Stomach (tissue), 4 donors: ENCODE measurements around the gene ZNF600.
"Not testable (repeated sequence)": the region's sequence is repeated elsewhere in the genome, so short reads cannot be mapped to it uniquely, and the experiment has no call there.

Experiments
- CTCF ChIP-seq, 7 experiments: fragments of 450-650 bp in 4 of 7; fragments of 200-600 bp in 3 of 7; sonication (generic) in 3 of 7; IDR thresholded peaks; one replicate each; pipeline ENCODE4 v1.5.1; 2016 to 2019; ENCODE audit warnings: antibody characterized with exemption in 7 of 7, control low read depth in 2 of 7, mild to moderate bottlenecking in 1 of 7
- POLR2AphosphoS5 ChIP-seq, 3 donors: sonication (generic); formaldehyde crosslinking; IDR thresholded peaks; one replicate each; pipeline ENCODE4 v1.6.1; 2016; ENCODE audit warnings: antibody characterized with exemption in 3 of 3

DNA sequence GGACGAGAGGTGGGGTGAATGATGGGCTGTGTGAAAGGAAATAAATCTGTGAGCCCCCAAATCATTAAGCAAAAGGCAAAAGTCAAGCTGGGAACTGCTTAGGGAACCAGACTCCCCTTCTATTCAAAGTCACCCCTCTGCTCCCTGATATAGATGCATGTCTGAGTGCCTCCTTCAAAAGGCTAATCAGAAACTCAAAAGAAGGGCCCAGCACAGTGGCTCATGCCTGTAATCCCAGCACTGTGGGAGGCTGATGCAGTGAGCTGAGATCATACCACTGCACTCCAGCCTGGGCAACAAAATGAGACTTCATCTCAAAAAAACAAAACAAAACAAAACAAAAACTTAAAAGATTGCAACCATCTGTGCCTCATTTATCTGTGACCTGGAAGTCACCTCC lies 47.7 kb upstream of the ZNF600 start:
- not testable (repeated sequence) for TF ChIP-seq POLR2AphosphoS5, CTCF (IDR thresholded peaks at IDR 0.05)
